ENCODE measurements around the gene CUX1. TPM values are rescaled to one million over a fixed set of nuclear protein-coding genes. Genes with fewer than 3 reads are reported as not detected.

Gene CUX1
- total and polyA plus RNA-seq, 12 donors = 34.5 to 176 (median 145) TPM

GRCh38 chr7:101803203-101804087 is 14.0 kb upstream of the CUX1 start:
- H3K27ac ChIP-seq = no peak overlapping the region

DNA sequence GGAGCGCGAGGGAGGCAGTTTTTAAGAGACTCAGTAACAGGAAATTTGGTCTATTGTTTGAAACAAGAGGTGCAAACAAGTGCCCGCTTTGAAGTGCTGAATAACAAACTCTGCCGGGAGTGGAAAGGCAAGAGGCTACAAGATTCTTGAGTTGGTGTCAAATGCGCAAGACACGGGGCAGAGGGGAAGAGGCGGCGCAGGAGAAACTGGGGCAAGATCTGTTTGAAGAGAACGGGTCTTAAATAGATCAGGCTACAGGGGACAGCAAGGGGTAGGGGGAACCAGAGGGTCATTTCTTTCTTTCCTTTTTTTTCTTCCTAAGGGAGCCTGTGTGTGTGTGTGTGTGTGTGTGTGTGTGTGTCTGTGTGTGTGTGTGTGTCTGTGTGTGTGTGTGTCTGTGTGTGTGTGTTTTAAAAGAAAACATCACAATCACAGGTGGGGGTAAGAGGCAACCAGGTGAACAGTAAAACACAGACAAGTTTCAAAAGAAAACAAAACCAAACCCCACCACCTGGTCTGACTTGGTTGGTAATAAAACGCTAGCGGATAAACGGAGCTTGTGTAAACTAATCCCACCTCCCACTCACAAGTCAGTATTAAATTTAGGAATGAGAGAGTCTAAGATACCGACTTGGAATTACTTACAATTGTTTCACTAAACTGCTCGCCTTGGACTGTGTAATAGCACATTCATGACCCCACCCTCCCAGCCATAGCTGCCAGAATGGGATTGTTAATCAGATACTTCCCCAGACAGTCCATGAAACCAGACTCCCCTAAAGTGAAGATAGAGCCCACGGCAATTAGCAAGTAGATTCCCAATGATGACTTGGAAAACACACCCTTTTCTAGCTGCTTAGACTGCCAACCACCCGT is 13.1 kb upstream of the CUX1 start:
- no peak for ATAC-seq
- peaks cover 0 to 61% (median 36%) of the 10 kb centered on the region in 7 donors for H3K27me3 ChIP-seq
- intact Hi-C loops (cut with DNase I) = loop anchor here in 2 of 10 donors (10.0 kb wide), 3 partner anchors 60 to 200 kb away; no protein-coding TSS in a partner anchor

More at GRCh38 chr7:101803203-101804087, 14.0 kb upstream of the CUX1 start:
- Histone ChIP-seq H3K4me1 (peaks cover 0 to 12% (median 4%) of the 10 kb centered on the region in 9 donors), H3K9me3 (no peaks in the 10 kb centered on the region), H3K27me3 (peaks cover 0 to 62% (median 36%) of the 10 kb centered on the region in 7 donors), H3K4me3 (no peak overlapping the region), H3K36me3 (no peaks in the 10 kb centered on the region)
- DNase-seq = no peak
- ATAC-seq = no peak
- 65 to 66% methylated on average over 11 of the region's 11 CpGs for WGBS, 2 donors
- intact Hi-C loops (cut with DNase I) = loop anchor here in 2 of 10 donors (10.0 kb wide), 3 partner anchors 59 to 199 kb away; no protein-coding TSS in a partner anchor
- TF ChIP-seq, protein P1, sequence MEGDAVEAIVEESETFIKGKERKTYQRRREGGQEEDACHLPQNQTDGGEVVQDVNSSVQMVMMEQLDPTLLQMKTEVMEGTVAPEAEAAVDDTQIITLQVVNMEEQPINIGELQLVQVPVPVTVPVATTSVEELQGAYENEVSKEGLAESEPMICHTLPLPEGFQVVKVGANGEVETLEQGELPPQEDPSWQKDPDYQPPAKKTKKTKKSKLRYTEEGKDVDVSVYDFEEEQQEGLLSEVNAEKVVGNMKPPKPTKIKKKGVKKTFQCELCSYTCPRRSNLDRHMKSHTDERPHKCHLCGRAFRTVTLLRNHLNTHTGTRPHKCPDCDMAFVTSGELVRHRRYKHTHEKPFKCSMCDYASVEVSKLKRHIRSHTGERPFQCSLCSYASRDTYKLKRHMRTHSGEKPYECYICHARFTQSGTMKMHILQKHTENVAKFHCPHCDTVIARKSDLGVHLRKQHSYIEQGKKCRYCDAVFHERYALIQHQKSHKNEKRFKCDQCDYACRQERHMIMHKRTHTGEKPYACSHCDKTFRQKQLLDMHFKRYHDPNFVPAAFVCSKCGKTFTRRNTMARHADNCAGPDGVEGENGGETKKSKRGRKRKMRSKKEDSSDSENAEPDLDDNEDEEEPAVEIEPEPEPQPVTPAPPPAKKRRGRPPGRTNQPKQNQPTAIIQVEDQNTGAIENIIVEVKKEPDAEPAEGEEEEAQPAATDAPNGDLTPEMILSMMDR (IDR thresholded peaks at IDR 0.05) = no peak

GRCh38 chr7:101804967-101805366 is 12.5 kb upstream of the CUX1 start:
- H3K27me3 ChIP-seq = peaks cover 0 to 61% (median 32%) of the 10 kb centered on the region in 7 donors
- intact Hi-C loops (cut with DNase I) = loop anchor here in 2 of 10 donors (10.0 kb wide), 3 partner anchors 60 to 200 kb away; no protein-coding TSS in a partner anchor

More for the DNA sequence above, 13.1 kb upstream of the CUX1 start:
- 13 to 15% methylated on average over 16 of the region's 16 CpGs for WGBS, 2 donors
- H3K36me3 ChIP-seq = no peaks in the 10 kb centered on the region
- DNase-seq = no peak
- peaks cover 0 to 12% (median 4%) of the 10 kb centered on the region in 9 donors for H3K4me1 ChIP-seq
- TF ChIP-seq, protein P1 (IDR thresholded peaks at IDR 0.05) = no peak
- no peak overlapping the region for H3K27ac ChIP-seq
- H3K4me3 ChIP-seq = no peak overlapping the region
- H3K9me3 ChIP-seq = no peaks in the 10 kb centered on the region

More at GRCh38 chr7:101804967-101805366, 12.5 kb upstream of the CUX1 start:
- Histone ChIP-seq H3K36me3 (no peaks in the 10 kb centered on the region), H3K9me3 (no peaks in the 10 kb centered on the region), H3K4me1 (peaks cover 0 to 12% (median 4%) of the 10 kb centered on the region in 9 donors), H3K4me3 (no peak overlapping the region), H3K27ac (no peak overlapping the region)
- no peak for ATAC-seq
- DNase-seq = no peak
- TF ChIP-seq, protein P1 (IDR thresholded peaks at IDR 0.05) = no peak
- WGBS, 2 donors = 28 to 31% methylated on average over 10 of the region's 10 CpGs

Data from heart right ventricle (tissue), 16 donors.